Measurements from ENCODE around the gene FRMPD1.

GRCh38 chr9:37715991-37716505 is 65.3 kb downstream of the FRMPD1 start:
- TF ChIP-seq CTCF (conservative IDR thresholded peaks at IDR 0.05; ENCODE audit: low read depth, low read length) (no peak), POLR2A (IDR thresholded peaks at IDR 0.05; ENCODE audit: low read depth, low read length) (no peak), RAD21 (IDR thresholded peaks at IDR 0.05; ENCODE audit: low read length) (no peak), USF2 (IDR thresholded peaks at IDR 0.05; ENCODE audit: low read depth, low read length) (no peak), FOS (IDR thresholded peaks at IDR 0.05; ENCODE audit: low read depth, low read length) (no peak), SMC3 (IDR thresholded peaks at IDR 0.05; ENCODE audit: low read depth, low read length) (no peak)

Data from IMR-90 (cell line).